Umbilical cord (tissue), 2 donors: ENCODE data around the gene ZNF275. TPM values are rescaled to one million over a fixed set of nuclear protein-coding genes. Genes with fewer than 3 reads are reported as not detected.
"Not testable (repeated sequence)": the region's sequence is repeated elsewhere in the genome, so short reads cannot be mapped to it uniquely, and the experiment has no call there.

Experiments
- DNase-seq: peaks from one replicate; pipeline ENCODE4 v3.0.0-alpha.2; 2015; ENCODE audit warnings: low spot score
- total RNA-seq: library from RNA; depleted of rRNA; stranded (reverse); fragments of >200 nt; gene quantifications from one replicate; pipeline ENCODE4 v1.2.3, GENCODE V29; 2014; ENCODE audit warnings: low replicate concordance; ENCODE audit not compliant: insufficient read depth

ZNF275 gene
- total RNA-seq, 1 donor from 2014 or later: 7.7 TPM

DNA sequence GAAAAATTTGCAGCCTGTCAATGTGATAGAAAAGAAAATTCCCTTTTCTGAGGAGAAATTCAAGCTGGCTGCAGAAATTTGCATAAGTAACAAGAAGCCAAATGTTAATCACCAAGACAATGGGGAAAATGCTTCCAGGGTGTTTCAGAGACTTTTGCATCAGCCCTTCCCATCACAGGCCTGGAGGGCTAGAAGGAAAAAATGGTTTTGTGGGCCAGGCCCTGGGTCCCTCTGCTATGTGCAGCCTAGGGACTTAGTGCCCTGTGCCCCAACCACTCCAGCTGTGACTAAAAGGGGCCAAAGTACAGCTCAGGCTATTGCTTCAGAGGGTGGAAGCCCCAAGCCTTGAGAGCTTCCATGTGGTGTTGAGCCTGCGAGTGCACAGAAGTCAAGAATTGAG lies 23.9 kb downstream of the ZNF275 start:
- DNase-seq: no peak

DNA sequence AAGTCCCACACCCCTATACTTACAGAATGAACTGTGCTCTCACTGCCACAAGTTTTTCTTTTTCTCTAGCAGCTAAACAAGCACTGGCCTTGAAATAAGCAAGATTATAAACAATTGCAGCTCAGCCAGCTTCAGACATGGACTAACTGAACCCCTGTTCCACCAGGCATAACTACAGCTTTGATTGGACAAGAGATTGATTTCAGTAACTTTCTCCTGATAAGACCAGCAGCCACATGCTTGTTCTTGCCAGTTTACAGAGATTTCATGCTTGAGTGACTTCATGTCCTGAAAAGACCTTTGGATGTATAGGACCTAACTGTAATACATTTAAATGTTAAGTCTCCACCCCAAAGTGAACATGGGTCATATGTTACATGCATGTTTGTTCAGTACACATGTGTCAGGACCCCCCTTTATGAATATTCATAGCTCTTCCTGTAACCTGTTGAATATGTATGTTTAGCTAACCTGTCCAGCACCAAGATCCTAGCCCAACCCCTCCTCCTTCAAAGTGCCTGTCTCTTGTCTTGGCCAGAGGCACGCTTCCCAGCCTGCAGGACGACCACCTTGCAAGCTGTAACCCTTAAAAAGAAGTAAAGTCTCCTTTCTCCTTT lies 27.9 kb downstream of the ZNF275 start:
- DNase-seq: no peak

DNA sequence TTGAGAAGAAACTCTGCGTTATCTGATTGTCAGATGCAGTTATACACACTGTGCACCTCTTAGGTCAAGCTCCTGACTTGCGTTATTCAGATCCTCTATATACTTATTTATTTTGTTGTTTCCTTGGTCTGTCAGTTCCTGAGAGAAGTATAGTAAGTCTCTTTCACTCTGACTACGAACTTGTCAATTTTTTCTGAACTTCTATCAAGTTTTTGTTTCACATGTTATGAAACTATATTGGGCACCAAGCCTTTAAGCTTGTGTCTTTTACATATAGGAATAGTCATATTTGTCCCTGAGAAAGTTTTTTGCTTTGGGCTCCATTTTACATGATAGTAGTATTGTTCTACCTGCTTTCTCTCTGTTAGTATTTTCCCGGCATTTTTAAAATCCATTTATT lies 31.7 kb downstream of the ZNF275 start:
- no peak for DNase-seq

DNA sequence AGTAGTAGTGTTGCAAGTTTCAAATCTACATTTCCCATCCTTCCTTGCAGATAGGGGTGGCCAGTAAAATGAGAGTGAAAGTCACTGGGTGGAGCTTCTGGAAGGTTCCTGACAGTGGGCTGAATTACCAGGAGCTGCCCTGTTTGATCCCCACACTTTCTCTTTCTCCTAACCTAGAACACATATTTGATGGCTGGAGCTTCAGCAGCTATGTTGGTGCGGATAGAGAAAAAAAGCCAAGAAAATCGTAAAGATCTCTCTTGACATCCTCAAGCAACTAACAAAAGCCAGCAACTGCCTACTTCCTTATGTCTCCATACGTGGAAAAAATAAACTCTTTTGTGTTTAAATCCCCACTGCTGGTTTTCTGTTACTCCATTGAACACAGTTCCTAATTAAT lies 32.2 kb downstream of the ZNF275 start:
- DNase-seq: no peak

DNA sequence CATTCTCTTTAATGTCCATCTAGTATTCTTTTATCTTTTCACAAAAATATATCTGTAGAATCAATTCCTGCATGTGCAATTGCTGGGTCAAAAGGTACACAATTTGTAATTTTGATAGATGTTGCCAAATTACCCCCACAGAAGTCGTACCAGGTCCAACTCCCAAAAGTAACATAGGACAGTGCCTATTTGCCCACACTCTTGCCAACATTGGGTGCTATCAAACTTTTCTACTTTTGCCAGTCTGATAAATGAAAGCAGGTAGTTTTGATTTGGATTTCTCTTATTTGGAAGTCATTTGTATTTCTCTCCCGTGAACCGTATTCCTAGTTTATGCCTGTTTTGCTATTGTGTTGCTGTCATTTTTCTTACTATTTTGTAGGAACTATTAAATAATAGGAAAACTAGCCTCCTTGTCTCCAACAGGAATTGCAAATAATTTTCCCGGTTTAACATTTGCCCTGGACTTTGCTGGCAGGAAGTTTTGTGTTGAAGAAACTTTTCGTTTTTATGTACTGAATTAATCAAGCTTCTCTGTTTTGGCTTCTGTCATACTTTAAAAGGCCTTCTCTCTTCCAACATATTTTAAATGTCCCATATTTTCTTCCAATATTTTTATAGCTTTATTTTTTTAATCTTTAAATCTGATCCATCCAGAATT lies 33.1 kb downstream of the ZNF275 start:
- no peak for DNase-seq

DNA sequence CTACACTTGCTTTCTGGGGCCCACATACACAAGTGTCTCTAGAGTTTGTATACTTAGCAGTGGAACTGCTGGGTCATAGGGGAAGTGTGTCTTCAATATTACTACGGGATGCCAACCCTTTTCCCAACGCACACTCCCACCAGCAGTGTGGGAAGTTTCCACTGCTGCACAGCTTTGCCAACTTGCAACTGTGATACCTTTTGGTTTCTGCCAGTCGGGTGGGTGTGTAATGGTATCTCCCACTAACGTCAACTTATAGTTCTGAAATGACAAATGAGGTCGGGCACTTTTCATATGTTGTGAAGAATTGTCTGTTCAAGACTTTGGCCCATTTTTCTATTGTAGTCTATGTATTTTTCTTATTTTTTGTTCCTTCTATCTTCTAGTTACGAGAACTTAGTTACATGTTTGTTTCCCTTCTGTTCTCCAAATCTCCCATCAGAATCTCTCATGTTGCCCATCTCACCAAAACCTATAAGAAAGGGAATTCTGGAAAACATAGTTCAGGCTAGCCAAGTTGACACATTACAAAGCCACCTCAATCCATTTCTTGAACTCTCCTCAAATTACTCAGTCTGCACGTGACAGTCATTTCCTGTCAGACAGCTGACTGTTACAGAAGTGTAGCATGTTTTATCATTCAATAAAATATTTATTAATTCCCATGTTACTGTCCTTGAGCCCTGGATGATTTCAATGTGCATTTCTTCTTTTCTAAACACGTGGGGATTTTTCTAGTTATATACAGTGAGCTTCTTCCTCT lies 36.5 kb downstream of the ZNF275 start:
- no peak for DNase-seq

DNA sequence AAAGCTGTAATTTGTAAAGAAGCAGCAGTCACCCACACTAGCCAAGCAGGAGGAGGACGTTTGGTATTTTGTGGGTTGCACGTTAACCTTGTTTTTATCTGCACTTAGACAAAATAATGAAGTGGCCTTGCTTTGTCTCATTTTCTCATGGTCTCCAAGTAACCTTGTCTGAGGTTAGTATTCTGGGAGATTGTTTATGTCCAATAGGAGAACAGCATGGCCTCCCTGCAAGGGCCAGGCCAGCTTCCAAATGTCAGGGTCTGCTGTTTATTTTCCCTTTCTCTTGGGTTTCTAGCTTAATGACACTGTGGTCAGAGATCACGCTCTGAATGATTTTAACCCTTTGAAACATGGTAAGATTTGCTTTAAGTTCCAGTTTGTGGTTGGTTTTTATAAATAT lies 37.3 kb downstream of the ZNF275 start:
- no peak for DNase-seq

DNA sequence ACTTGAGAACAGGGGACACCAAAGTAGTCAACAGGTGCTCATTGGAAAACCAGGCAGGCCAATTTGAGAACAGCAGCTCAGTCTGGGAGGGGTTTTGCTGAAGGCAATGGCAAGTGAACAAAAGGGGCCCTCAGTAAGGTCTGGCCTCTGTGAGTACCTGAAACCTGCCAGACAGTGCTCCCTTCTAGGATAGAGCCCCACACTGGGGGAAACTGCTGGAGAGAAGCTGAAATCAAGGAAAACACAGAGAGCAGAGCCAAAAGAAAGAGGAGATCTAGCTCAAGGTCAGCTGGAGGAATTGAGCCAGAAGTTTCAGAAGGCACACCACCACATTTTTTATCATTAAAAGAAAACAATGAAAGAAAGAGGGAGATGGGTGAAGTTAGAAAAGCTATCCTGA lies 39.0 kb downstream of the ZNF275 start:
- no peak for DNase-seq

DNA sequence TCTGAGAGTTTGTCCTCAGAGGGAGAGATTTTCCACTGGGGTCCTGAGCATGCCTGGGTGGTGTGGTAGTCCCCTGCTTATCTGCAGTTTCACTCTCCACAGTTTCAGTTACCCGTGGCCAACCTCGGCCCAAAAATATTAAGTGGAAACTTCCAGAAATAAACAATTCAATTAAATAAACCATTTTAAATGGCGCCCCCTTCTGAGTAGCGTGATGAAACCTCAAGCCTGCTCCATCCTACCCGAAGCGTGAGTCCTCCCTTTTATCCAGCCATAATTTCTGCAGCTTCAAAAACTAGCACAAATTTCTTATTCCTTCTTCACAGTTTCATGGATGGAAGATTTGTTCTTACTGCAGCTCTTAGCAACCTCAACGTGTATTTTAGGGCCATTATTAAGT lies 40.5 kb downstream of the ZNF275 start:
- DNase-seq: no peak

DNA sequence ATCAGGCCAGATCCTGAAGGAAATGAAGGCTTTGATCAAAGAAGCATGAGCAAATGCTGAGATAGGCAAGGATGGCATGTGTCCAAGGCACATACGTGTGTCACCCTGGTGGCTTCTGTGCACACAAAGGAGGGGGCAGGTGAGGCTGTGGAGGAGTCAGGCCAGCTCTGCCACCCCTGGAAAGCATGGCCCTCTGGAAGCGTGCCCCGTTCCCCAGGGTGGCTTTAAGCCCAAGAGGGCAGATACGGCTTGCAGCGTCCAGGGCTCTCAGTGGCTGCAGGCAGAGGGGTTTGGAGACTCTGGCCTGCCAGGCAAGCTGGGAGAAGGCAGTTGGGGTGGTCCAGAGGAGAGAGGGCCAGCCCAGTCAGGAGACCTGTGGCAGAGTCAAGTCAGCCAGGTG lies 41.6 kb downstream of the ZNF275 start:
- DNase-seq: no peak

DNA sequence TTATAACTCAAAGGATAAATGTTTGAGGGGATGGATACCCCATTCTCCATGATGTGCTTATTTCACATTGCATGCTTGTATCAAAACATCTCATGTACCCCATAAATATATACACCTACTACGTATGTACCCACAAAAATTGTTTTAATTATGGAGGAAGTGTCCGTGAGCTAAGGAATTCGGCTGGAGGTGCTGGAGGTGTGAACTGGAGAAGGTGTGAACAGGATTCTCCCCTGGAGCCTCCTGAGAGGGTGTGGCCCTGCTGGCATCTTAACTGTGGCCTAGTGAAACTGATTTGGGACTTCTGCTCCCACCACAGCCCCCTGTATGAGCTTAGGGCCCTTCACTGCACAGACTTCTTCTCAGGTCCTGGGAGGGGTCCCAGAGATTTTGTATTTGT lies 43.8 kb downstream of the ZNF275 start:
- DNase-seq: no peak

DNA sequence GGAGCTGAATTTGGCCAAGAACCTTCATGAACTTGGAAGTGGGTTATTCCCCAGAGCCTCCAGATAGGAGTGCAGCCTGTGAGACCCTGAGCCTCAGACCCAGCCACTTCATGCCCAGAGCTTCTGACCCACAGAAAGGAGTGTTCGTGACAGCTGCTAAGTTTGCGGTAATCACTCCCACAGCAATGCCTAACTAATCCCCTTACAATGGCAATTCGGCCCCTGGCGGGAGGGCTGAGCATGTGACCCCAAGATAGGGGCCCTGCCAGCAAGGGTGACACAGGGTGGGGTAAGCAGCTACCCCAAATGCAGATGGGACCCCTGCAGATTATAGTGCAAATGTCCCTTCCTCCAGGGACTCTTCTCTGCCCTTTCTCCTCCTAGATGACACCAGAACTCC lies 44.7 kb downstream of the ZNF275 start:
- no peak for DNase-seq

DNA sequence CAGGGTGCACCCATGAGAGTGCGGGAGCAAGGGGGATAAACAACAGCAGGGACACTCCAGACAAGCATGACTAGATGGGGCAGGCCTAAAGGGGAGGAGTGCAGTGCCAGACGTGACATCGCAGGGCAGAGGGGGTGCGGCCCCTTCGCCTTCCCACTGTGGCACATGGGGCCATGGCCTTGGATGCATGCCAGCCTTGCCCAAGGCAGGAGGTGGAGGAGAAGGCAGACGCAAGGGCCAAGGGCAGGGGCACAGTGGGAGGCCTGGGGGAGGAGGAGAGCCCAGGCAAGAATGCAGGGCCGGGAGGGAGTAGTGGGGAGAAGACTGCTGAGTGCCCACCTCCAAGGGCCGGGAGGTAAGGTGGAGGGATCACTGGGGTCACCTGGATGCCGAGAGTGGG lies 45.6 kb downstream of the ZNF275 start:
- no peak for DNase-seq

DNA sequence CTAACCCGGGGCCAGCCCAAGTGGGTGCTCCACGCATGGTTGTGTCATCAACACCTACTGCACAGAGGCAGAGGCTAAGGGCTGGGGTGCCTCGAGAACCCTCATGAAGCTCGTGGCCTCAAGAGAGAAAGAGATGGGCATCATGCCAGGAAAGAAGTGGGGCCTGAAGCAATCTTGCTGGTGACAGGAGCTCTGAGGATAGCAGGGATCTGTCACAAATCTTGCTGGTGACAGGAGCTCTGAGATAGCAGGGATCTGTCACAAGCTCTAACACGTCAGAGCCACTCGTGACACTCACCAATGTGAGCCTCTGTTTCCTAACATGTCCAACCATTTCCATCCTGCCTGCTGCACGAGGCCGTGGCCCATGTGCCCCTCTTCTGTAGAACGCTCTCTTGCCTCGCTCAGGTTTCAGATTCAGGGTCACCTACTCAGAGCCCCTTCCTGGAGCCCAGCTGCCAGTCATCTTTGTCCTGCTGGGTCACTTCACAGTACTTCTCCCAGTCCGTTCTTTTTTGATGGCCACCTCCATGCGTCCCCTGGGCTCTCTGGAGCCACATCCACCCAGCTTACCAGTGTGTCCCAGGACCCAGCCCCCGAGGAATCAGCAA lies 46.1 kb downstream of the ZNF275 start:
- no peak for DNase-seq

DNA sequence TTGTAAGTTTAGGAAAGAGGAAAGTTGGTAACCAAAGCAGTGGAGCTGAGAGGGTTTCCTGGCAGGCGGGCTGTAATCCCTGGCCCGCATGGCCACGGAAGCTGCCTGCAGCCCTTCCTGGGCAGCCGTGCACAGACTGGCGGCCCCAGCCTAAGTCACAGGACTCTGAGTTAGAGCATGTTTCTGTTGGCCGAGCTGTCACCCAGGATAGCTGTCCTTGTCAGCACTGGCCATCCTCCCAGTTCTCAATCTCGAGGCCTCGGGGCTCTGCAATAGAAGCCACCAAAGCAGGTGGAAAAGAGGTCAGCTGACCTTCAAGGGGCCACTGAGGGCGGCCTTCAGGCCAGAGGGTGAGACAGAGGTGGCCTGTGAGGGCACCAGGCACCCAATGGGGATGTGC lies 46.7 kb downstream of the ZNF275 start:
- no peak for DNase-seq

DNA sequence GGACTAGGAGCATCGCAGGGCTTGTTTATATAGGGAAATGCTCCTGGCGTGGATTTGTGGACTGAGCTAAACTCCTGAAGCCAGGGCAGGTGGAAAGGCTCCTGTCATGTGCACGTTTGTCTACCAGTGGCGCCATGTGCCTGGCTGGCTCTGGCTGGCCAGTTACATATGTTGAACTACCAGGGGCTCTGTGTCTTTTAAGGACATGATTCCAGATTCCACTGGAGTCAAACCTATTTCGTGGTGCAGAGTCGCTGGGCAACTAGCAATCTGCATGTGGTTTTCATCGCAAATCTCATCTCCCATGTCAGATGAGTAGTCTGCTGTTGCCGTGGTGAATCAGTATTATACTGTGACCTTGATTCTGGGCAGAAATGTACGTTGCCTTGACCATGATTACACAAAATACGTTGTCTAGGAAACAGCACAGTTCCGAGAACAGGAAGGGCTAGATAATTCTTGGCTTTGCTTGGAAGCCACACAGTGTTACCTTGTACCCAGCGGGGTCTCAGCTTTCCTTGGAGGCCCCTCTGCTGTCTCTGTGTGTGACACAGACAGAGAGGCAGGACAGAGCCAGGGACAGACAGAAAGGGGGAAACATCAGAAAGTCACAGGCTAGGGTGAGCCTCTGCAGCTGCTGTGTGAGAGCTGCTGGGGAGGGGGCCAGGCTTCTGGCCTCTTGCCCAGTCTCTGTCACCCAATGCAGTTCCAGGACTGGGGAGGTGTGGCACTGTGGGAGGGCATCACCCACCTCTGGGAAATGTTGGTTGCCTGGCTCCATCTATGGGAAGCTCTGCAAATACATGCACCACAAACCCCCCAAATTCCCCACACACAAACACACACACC lies 48.0 kb downstream of the ZNF275 start:
- DNase-seq: peak; percentile 80

DNA sequence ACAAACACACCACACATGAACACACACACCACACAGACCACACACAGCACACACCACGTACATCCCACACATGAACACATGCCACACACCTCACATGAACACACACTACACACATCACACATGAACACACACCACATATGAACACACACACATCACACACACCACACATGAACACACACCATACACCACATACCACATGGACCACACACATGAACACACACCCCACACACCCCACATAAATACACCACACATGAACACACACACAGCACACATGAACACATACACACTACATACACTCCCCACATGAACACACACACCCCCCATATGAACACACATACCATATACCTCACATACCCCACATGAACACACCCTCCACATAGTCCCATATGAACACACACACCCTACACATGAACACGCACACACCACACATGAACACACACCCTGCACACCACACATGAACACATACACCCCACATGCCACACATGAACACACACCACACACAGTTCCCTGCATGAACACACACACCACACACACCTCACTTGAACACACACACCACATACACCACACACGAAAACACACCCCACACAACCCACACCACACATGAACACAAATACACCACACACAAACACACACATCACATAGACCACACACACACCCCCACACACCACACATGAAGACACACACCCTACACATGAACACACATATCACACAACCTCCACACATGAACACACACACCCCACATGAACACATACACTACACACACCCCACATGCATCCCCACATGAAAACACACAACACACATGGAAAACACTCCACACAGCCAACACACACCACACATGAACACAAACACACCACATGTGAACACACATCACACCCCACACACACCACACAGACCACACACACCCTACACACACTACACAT lies 48.9 kb downstream of the ZNF275 start:
- DNase-seq: no peak

DNA sequence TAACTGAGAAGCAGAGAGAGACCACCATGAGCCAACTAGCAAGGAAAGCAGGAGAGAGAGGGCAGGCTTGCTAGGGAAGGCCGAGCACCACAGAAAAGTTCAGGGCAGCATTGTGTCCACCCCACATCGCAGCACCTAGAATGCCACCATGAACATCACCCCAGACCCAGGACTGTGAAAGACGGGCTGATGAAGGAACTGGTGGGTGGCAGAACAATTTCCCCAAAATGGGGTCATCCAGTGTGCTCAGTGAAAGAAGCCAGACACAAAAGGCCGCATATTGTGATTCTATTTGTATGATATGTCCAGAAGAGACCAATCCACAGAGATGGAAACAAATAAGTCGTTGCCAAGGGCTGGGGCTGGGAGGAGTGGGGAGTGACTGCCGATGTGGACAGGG lies 50.4 kb downstream of the ZNF275 start:
- no peak for DNase-seq

DNA sequence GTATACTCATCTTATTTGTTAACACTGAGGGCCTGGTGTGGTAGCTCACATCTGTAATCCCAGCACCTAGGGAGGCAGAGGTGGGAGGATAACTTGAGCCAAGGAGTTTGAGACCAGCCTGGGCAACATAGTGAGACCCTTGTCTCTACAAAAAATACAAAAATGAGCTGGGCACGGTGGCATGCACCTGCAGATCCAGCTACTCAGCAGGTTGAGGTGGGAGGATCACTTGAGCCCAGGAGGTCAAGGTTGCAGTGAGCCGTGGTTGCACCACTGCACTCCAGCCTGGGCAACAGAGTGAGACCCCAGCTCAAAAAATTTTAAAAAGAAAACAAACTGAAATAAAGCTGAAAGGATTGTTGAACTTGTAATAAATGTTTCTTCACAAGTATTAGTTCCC lies 51.0 kb downstream of the ZNF275 start:
- not testable (repeated sequence) for DNase-seq

DNA sequence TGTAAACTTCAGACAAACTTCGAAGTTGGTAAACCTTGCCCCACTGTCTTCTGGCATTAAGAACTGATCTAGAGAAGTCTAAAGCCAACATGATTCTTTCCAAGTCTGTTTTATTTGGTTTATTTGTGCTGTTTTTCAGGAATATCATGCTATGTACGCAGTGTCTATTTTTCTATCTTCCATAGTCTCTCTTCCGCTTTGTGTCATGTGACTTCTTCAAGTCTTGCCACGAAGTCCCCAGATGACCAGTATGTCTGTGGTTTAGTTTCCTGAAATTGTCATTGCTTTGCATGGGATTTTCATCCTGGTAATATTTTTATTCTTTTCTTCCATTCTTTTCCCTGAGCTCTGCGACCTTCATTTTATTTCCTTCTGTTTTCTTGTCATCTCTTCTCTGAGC lies 52.1 kb downstream of the ZNF275 start:
- DNase-seq: no peak

DNA sequence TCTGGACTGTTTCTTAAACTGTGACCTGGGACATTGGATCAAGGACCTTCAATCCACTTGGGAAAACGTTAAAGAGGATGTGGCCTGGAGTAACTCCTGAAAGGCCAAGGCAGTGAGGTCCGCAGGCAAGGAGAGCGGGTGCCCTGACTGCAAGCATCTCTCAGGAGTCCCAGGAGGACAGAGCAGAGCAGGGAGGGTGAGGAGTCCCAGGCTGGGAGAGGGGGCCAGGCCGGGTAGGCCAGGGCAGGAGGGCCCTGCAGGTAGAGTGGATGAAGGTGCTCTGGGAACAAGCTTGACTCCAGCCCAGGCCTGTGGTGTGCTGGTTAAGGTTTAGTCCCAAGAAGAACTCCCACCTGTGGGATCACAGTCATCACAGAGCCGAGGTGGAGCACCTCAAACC lies 53.4 kb downstream of the ZNF275 start:
- no peak for DNase-seq
